SK-N-SH (cell line): ENCODE data around the gene ABCC11.

ENCODE experiments used
- CHD2 ChIP-seq: fragments of 150-350 bp; IDR thresholded peaks from 2 replicates; pipeline ENCODE4 v1.6.1; 2018; ENCODE audit warnings: low read length; ENCODE audit not compliant: partially characterized antibody
- EZH2phosphoT487 ChIP-seq: fragments of 200-600 bp; sonication (generic); IDR thresholded peaks from 2 replicates; pipeline ENCODE4 v1.6.1; 2017; ENCODE audit warnings: low read depth, mixed run types, mild to moderate bottlenecking, antibody characterized with exemption, moderate library complexity, borderline replicate concordance
- FOXJ3 ChIP-seq: sonication (generic); formaldehyde crosslinking; IDR thresholded peaks from 2 replicates; pipeline ENCODE4 v1.5.1; 2020; ENCODE audit warnings: mild to moderate bottlenecking, missing genetic modification reagents
- JUND ChIP-seq: IDR thresholded peaks from 2 replicates; pipeline ENCODE4 v1.4.0; 2012
- POLR2AphosphoS5 ChIP-seq: IDR thresholded peaks from 2 replicates; pipeline ENCODE4 v1.6.1; 2012; ENCODE audit warnings: low read depth, low read length
- RAD21 ChIP-seq: IDR thresholded peaks from 2 replicates; pipeline ENCODE4 v1.6.1; 2012; ENCODE audit warnings: mild to moderate bottlenecking, low read length
- RFX5 ChIP-seq: IDR thresholded peaks from 2 replicates; pipeline ENCODE4 v1.6.1; 2012; ENCODE audit warnings: mild to moderate bottlenecking, improper control_type of control experiment, low read length
- SMC3 ChIP-seq: IDR thresholded peaks from 2 replicates; pipeline ENCODE4 v1.6.1; 2012; ENCODE audit warnings: low read depth, low read length, improper control_type of control experiment
- TAF1 ChIP-seq: IDR thresholded peaks from 2 replicates; pipeline ENCODE4 v1.6.1; 2012; ENCODE audit warnings: low read depth, mild to moderate bottlenecking, low read length, moderate library complexity, borderline replicate concordance
- TCF12 ChIP-seq: IDR thresholded peaks from 2 replicates; pipeline ENCODE4 v1.4.0; 2012
- TEAD4 ChIP-seq: IDR thresholded peaks from 2 replicates; pipeline ENCODE4 v1.4.0; 2012; ENCODE audit warnings: mild to moderate bottlenecking, borderline replicate concordance; ENCODE audit not compliant: insufficient read depth
- TF ChIP-seq, protein P1 (sequence below): fragments of 200-600 bp; sonication (generic); IDR thresholded peaks from 2 replicates; pipeline ENCODE4 v1.6.1; 2017; ENCODE audit warnings: antibody characterized with exemption, mild to moderate bottlenecking, moderate library complexity
- TF ChIP-seq, protein P2 (sequence below): IDR thresholded peaks from 2 replicates; pipeline ENCODE4 v1.4.0; 2012; ENCODE audit warnings: low read depth

DNA sequence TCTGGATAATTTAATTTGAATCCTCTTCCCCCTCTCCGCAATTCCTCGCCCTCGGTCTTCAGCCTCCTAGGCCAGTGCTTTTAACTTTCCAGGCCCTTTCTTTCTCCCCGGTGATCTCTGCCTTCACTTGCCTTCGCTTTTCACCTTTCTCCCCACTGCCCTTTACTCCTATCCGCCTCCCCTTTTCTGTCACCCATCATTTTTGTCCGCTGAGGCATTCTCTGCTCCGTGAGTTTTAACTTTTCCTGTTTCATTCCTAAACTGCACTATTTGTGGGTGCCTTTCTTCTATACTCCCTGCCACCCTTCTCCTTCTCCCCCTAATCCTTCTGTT, 2.5 kb downstream of the ABCC11 start:
- no peak for TF ChIP-seq CHD2
- TF ChIP-seq, protein P1, sequence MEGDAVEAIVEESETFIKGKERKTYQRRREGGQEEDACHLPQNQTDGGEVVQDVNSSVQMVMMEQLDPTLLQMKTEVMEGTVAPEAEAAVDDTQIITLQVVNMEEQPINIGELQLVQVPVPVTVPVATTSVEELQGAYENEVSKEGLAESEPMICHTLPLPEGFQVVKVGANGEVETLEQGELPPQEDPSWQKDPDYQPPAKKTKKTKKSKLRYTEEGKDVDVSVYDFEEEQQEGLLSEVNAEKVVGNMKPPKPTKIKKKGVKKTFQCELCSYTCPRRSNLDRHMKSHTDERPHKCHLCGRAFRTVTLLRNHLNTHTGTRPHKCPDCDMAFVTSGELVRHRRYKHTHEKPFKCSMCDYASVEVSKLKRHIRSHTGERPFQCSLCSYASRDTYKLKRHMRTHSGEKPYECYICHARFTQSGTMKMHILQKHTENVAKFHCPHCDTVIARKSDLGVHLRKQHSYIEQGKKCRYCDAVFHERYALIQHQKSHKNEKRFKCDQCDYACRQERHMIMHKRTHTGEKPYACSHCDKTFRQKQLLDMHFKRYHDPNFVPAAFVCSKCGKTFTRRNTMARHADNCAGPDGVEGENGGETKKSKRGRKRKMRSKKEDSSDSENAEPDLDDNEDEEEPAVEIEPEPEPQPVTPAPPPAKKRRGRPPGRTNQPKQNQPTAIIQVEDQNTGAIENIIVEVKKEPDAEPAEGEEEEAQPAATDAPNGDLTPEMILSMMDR, result no peak
- TF ChIP-seq, protein P2, sequence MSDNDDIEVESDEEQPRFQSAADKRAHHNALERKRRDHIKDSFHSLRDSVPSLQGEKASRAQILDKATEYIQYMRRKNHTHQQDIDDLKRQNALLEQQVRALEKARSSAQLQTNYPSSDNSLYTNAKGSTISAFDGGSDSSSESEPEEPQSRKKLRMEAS, result no peak
- no peak for TF ChIP-seq FOXJ3 (CRISPR knock-in tag)
- TF ChIP-seq RFX5, result no peak
- no peak for TF ChIP-seq TCF12
- no peak for TF ChIP-seq TAF1
- TF ChIP-seq POLR2AphosphoS5, result no peak
- no peak for TF ChIP-seq SMC3
- TF ChIP-seq RAD21, result no peak
- no peak for TF ChIP-seq TEAD4
- no peak for TF ChIP-seq JUND
- no peak for TF ChIP-seq EZH2phosphoT487
